Astrocyte of the hippocampus (primary cell): ENCODE results near the gene OR10Z1.

Experiments
- DNase-seq: peaks from one replicate; pipeline ENCODE4 v3.0.0; 2011; ENCODE audit warnings: low read depth, low spot score

The OR10Z1 gene

GRCh38 chr1:158604968-158605367, at the start of gene OR10Z1:
TSS of gene OR10Z1 (plus strand) at chr1:158605268. CDS start at chr1:158606439, 1,171 bp downstream.
- no peak for DNase-seq

- DNase-seq = no peak
Observed at GRCh38 chr1:158559696-158560095, 45.4 kb upstream of the OR10Z1 start.

- DNase-seq = no peak
Observed at GRCh38 chr1:158563853-158564252, 41.2 kb upstream of the OR10Z1 start.

GRCh38 chr1:158564608-158565007, 40.5 kb upstream of the OR10Z1 start:
- DNase-seq = no peak

- DNase-seq = no peak
Observed at GRCh38 chr1:158570480-158570879, 34.6 kb upstream of the OR10Z1 start, which contains the start of gene OR6P1. TSS of gene OR6P1 (minus strand) at chr1:158570580. CDS start at chr1:158563604, 6,976 bp downstream.

GRCh38 chr1:158572226-158572625, 32.8 kb upstream of the OR10Z1 start:
- DNase-seq = no peak

GRCh38 chr1:158577561-158577960, 27.5 kb upstream of the OR10Z1 start:
- DNase-seq = no peak

GRCh38 chr1:158579733-158580132, 25.3 kb upstream of the OR10Z1 start, which contains the start of gene OR10X1:
TSS of gene OR10X1 (minus strand) at chr1:158579899. CDS start at chr1:158579899, 0 bp downstream.
- DNase-seq = no peak

- DNase-seq = no peak
Observed at GRCh38 chr1:158583962-158584361, 21.1 kb upstream of the OR10Z1 start.

- no peak for DNase-seq
Observed at GRCh38 chr1:158586942-158587341, 18.1 kb upstream of the OR10Z1 start.

- DNase-seq = no peak
Observed at GRCh38 chr1:158600735-158601134, 4.3 kb upstream of the OR10Z1 start.

GRCh38 chr1:158607296-158607695, 2.2 kb downstream of the OR10Z1 start:
- no peak for DNase-seq

- no peak for DNase-seq
Observed at GRCh38 chr1:158611916-158612315, 6.8 kb downstream of the OR10Z1 start.

GRCh38 chr1:158613764-158614163, 8.7 kb downstream of the OR10Z1 start:
- DNase-seq = no peak

GRCh38 chr1:158638146-158638545, 33.1 kb downstream of the OR10Z1 start:
- no peak for DNase-seq

- no peak for DNase-seq
Observed at GRCh38 chr1:158638904-158639303, 33.8 kb downstream of the OR10Z1 start.

GRCh38 chr1:158644449-158644848, 39.4 kb downstream of the OR10Z1 start:
- DNase-seq = no peak

GRCh38 chr1:158646465-158646864, 41.4 kb downstream of the OR10Z1 start:
- DNase-seq = no peak

GRCh38 chr1:158649052-158649451, 44.0 kb downstream of the OR10Z1 start:
- DNase-seq = no peak

- no peak for DNase-seq
Observed at GRCh38 chr1:158652721-158653334, 47.8 kb downstream of the OR10Z1 start.

GRCh38 chr1:158654086-158654485, 49.0 kb downstream of the OR10Z1 start:
- no peak for DNase-seq

GRCh38 chr1:158654571-158654970, 49.5 kb downstream of the OR10Z1 start:
- no peak for DNase-seq
